ENCODE measurements around the gene RRAS2.
A peak's percentile ranks its signal among the peaks of the same experiment; 100 is the strongest.

RRAS2 gene

DNA sequence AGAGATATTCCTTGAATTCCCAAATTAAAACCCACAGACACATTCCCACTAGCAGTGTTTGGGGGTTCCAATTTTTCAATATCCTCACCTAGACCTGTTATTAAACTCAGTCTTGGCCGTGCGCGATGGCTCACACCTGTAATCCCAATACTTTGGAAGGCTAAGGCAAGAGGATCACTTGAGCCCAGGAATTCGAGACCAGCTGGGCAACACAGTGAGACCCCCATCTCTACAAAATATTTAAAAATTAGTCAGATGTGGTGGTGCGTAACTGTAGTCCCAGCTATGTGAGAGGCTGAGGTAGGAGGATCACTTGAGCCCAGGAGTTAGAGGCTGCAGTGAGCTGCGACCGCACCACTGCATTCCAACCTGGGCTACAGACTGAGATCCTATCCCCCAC is 53.3 kb downstream of the RRAS2 start:
- H3K79me2 ChIP-seq (ENCODE audit: insufficient read depth, low read length): peaks cover 98% of the 10 kb centered on the region
- ATAC-seq (ENCODE audit: insufficient read depth, low read depth) (no peak), DNase-seq (no peak)
- no peak overlapping the region for H3K4me2 ChIP-seq (ENCODE audit: insufficient read depth, low read length)
- H3K27ac ChIP-seq (ENCODE audit: low read length): no peak overlapping the region
- peaks cover 64% of the 10 kb centered on the region for H4K20me1 ChIP-seq (ENCODE audit: insufficient read depth, low read length)
- no peak overlapping the region for H3K4me3 ChIP-seq (ENCODE audit: low read depth in 1 of 2, low read length in 2 of 2)
- H3K9me3 ChIP-seq (ENCODE audit: insufficient read depth, low read length, severe bottlenecking): no peaks in the 10 kb centered on the region
- TF ChIP-seq EZH2 (IDR thresholded peaks at IDR 0.05; ENCODE audit: borderline replicate concordance, low read depth, low read length, severe bottlenecking): no peak
- TF ChIP-seq, protein P1, sequence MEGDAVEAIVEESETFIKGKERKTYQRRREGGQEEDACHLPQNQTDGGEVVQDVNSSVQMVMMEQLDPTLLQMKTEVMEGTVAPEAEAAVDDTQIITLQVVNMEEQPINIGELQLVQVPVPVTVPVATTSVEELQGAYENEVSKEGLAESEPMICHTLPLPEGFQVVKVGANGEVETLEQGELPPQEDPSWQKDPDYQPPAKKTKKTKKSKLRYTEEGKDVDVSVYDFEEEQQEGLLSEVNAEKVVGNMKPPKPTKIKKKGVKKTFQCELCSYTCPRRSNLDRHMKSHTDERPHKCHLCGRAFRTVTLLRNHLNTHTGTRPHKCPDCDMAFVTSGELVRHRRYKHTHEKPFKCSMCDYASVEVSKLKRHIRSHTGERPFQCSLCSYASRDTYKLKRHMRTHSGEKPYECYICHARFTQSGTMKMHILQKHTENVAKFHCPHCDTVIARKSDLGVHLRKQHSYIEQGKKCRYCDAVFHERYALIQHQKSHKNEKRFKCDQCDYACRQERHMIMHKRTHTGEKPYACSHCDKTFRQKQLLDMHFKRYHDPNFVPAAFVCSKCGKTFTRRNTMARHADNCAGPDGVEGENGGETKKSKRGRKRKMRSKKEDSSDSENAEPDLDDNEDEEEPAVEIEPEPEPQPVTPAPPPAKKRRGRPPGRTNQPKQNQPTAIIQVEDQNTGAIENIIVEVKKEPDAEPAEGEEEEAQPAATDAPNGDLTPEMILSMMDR (IDR thresholded peaks at IDR 0.05; ENCODE audit: borderline replicate concordance, extremely low read depth, low read length, poor library complexity, severe bottlenecking): no peak
- H2AFZ ChIP-seq (ENCODE audit: low read depth, low read length): no peak overlapping the region
- no peak overlapping the region for H3K9ac ChIP-seq (ENCODE audit: low read depth, low read length)
- no peaks in the 10 kb centered on the region for H3K27me3 ChIP-seq (ENCODE audit: insufficient read depth, low read length, poor library complexity)
- H3K4me1 ChIP-seq (ENCODE audit: insufficient read depth, low read length): peaks cover 16% of the 10 kb centered on the region; the same call in 1 of the 2 replicates
- H3K36me3 ChIP-seq (ENCODE audit: insufficient read depth, low read length): no peaks in the 10 kb centered on the region

- no peak overlapping the region for H3K4me2 ChIP-seq (ENCODE audit: insufficient read depth, low read length)
- H3K4me1 ChIP-seq (ENCODE audit: insufficient read depth, low read length): peaks cover 16% of the 10 kb centered on the region; the same call in 1 of the 2 replicates
- H3K9me3 ChIP-seq (ENCODE audit: insufficient read depth, low read length, severe bottlenecking): no peaks in the 10 kb centered on the region
- no peaks in the 10 kb centered on the region for H3K36me3 ChIP-seq (ENCODE audit: insufficient read depth, low read length)
- no peak overlapping the region for H3K27ac ChIP-seq (ENCODE audit: low read length)
- H2AFZ ChIP-seq (ENCODE audit: low read depth, low read length): no peak overlapping the region
- no peak overlapping the region for H3K9ac ChIP-seq (ENCODE audit: low read depth, low read length)
- DNase-seq (peak; percentile 27), ATAC-seq (ENCODE audit: insufficient read depth, low read depth) (peak; percentile 59)
- H3K79me2 ChIP-seq (ENCODE audit: insufficient read depth, low read length): peaks cover 98% of the 10 kb centered on the region
- H3K27me3 ChIP-seq (ENCODE audit: insufficient read depth, low read length, poor library complexity): no peaks in the 10 kb centered on the region
- TF ChIP-seq, protein P1 (IDR thresholded peaks at IDR 0.05; ENCODE audit: borderline replicate concordance, extremely low read depth, low read length, poor library complexity, severe bottlenecking): no peak
- TF ChIP-seq EZH2 (IDR thresholded peaks at IDR 0.05; ENCODE audit: borderline replicate concordance, low read depth, low read length, severe bottlenecking): no peak
- no peak overlapping the region for H3K4me3 ChIP-seq (ENCODE audit: low read depth in 1 of 2, low read length in 2 of 2)
- peaks cover 66% of the 10 kb centered on the region for H4K20me1 ChIP-seq (ENCODE audit: insufficient read depth, low read length)
Measured at GRCh38 chr11:14304601-14305000, 54.4 kb downstream of the RRAS2 start.

DNA sequence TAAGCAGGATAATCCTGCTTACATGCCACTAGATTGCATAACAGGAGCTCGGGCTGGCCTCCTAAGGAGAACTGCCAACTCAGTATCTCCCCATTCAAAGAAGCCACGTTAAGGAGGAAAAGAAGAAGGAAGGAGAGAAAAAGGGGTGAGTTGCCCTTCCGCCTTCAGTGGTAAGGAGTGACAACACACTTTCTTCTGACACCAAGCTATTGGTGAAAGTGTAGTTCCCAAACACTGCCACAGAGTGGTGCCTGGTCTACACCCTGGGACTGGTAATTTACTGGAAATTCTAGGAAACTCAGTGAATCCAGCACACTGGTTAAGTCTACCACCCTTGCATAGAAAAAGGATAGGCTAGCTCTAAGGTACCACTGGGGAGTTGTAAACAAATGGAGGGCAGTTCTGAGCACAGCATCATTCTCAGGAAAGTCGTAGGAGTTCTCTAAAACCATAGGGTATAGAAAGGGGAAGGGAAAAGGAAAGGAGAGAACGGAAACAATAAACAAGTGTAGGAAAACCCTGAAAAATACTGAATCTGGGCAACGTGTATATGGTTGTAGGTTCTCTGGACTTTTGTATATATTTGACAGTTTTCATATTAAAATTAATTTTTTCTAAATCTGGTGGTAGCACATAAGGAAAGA is 58.2 kb downstream of the RRAS2 start:
- Histone ChIP-seq H3K4me1 (ENCODE audit: insufficient read depth, low read length) (peaks cover 16% of the 10 kb centered on the region; the same call in 1 of the 2 replicates), H2AFZ (ENCODE audit: low read depth, low read length) (no peak overlapping the region), H3K36me3 (ENCODE audit: insufficient read depth, low read length) (no peaks in the 10 kb centered on the region), H4K20me1 (ENCODE audit: insufficient read depth, low read length) (peaks cover 60% of the 10 kb centered on the region), H3K9ac (ENCODE audit: low read depth, low read length) (no peak overlapping the region), H3K4me2 (ENCODE audit: insufficient read depth, low read length) (no peak overlapping the region), H3K4me3 (ENCODE audit: low read depth in 1 of 2, low read length in 2 of 2) (no peak overlapping the region), H3K27ac (ENCODE audit: low read length) (peak overlapping the region; percentile 26), H3K79me2 (ENCODE audit: insufficient read depth, low read length) (peaks cover 98% of the 10 kb centered on the region), H3K9me3 (ENCODE audit: insufficient read depth, low read length, severe bottlenecking) (no peaks in the 10 kb centered on the region), H3K27me3 (ENCODE audit: insufficient read depth, low read length, poor library complexity) (no peaks in the 10 kb centered on the region)
- DNase-seq: peak; percentile 71
- TF ChIP-seq EZH2 (IDR thresholded peaks at IDR 0.05; ENCODE audit: borderline replicate concordance, low read depth, low read length, severe bottlenecking): no peak
- TF ChIP-seq, protein P1 (IDR thresholded peaks at IDR 0.05; ENCODE audit: borderline replicate concordance, extremely low read depth, low read length, poor library complexity, severe bottlenecking): peak; percentile 84
- ATAC-seq (ENCODE audit: insufficient read depth, low read depth): peak; percentile 92

Data from DND-41 (cell line).